Transverse colon (tissue), 4 donors: ENCODE data around the gene JPH3.
"Not testable (repeated sequence)": the region's sequence is repeated elsewhere in the genome, so short reads cannot be mapped to it uniquely, and the experiment has no call there.

Experiments
- EP300 ChIP-seq: sonication (generic); formaldehyde crosslinking; IDR thresholded peaks from one replicate; pipeline ENCODE4 v1.6.1; 2017; ENCODE audit warnings: antibody characterized with exemption, low read depth
- POLR2A ChIP-seq: fragments of 450-650 bp; IDR thresholded peaks from one replicate; pipeline ENCODE4 v1.6.1; 2016; ENCODE audit warnings: antibody characterized with exemption, mild to moderate bottlenecking, moderate library complexity
- POLR2AphosphoS5 ChIP-seq, 3 donors: sonication (generic); formaldehyde crosslinking; IDR thresholded peaks; one replicate each; pipeline ENCODE4 v1.6.1; 2016; ENCODE audit warnings: antibody characterized with exemption in 3 of 3
- TF ChIP-seq, protein P1 (sequence below), 5 experiments: fragments of 200-600 bp in 3 of 5; fragments of 450-650 bp in 2 of 5; sonication (generic) in 3 of 5; IDR thresholded peaks; 1 replicate in 2 of 5; 2 replicates in 3 of 5; pipeline ENCODE4 v1.5.1; 2016 to 2017; ENCODE audit warnings: antibody characterized with exemption in 5 of 5, inconsistent platforms in 3 of 5, mild to moderate bottlenecking in 2 of 5, moderate library complexity in 1 of 5

- TF ChIP-seq, protein P1, sequence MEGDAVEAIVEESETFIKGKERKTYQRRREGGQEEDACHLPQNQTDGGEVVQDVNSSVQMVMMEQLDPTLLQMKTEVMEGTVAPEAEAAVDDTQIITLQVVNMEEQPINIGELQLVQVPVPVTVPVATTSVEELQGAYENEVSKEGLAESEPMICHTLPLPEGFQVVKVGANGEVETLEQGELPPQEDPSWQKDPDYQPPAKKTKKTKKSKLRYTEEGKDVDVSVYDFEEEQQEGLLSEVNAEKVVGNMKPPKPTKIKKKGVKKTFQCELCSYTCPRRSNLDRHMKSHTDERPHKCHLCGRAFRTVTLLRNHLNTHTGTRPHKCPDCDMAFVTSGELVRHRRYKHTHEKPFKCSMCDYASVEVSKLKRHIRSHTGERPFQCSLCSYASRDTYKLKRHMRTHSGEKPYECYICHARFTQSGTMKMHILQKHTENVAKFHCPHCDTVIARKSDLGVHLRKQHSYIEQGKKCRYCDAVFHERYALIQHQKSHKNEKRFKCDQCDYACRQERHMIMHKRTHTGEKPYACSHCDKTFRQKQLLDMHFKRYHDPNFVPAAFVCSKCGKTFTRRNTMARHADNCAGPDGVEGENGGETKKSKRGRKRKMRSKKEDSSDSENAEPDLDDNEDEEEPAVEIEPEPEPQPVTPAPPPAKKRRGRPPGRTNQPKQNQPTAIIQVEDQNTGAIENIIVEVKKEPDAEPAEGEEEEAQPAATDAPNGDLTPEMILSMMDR (IDR thresholded peaks at IDR 0.05), result not testable (repeated sequence)
- TF ChIP-seq POLR2A; POLR2AphosphoS5 (IDR thresholded peaks at IDR 0.05); EP300: not testable (repeated sequence)
Measured at GRCh38 chr16:87578142-87578930, 24.0 kb upstream of the JPH3 start.
